ENCODE data around the gene ATE1.

DNA sequence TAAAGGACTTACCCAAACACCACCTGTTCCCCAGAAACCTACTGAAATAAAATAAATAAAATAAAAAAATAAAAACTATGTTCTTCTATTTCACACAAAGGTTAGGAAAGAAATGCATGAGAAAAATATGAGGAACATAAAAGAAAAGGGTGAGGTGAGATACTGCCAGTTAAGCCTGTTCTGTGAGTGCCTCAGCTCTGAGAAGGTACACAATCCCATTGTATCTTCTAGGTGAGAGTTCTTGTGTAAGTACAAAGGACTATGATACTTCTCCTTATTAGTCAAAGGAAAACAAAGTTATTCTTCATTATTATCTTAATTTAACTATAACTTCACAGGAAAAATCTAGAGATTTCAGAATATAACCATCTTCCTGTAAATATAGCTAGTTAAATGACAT, 86.0 kb downstream of the ATE1 start:
- TF ChIP-seq FOXP1 (CRISPR knock-in tag; IDR thresholded peaks at IDR 0.05; ENCODE audit: borderline replicate concordance) = no peak
- no peak for TF ChIP-seq CTCF (IDR thresholded peaks at IDR 0.05)
- TF ChIP-seq MLX (CRISPR knock-in tag; IDR thresholded peaks at IDR 0.05) = no peak
- TF ChIP-seq USF1 (CRISPR knock-in tag; IDR thresholded peaks at IDR 0.05) = no peak
- no peak for TF ChIP-seq NFYB (CRISPR knock-in tag; conservative IDR thresholded peaks at IDR 0.05; ENCODE audit: low read depth)
- TF ChIP-seq JAZF1 (CRISPR knock-in tag; IDR thresholded peaks at IDR 0.05) = no peak

Data from WTC11 (cell line).